SU-DHL-6 (cell line): ENCODE measurements around the gene PXMP4.

Source experiments
- CTCF ChIP-seq: fragments of 200-600 bp; sonication (generic); IDR thresholded peaks from one replicate; pipeline ENCODE4 v1.5.1; 2017; ENCODE audit warnings: antibody characterized with exemption, mild to moderate bottlenecking, low read length, moderate library complexity; ENCODE audit not compliant: insufficient read depth, poor library complexity, severe bottlenecking
- EZH2phosphoT487 ChIP-seq: fragments of 200-600 bp; sonication (generic), shearing (Covaris generic); conservative IDR thresholded peaks from 2 replicates; pipeline ENCODE4 v1.6.1; 2018; ENCODE audit warnings: mild to moderate bottlenecking, antibody characterized with exemption, low read length, moderate library complexity, mixed read lengths

DNA sequence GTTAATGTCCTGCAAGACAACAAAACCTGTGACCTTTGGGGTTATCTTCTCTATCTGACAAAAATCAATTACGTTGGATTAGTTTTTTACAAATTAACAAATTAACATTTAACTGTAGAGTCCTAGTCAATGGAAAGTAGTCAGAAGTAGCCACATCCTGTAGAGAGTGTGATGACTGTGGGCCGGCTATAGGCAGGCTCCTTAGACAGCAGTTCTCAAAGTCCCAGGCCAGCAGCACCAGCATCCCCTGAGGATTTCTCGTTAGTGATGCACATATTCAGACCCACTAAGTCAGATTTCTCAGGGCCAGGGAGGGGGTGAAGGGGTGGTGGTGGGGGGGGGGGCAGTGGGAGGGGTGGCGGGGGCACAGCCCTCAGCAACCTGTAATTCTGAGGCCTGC is 48.9 kb upstream of the PXMP4 start:
- TF ChIP-seq CTCF (no peak), EZH2phosphoT487 (no peak)
